NB4 (cell line): Measurements from ENCODE around the gene EFCAB6.

ENCODE experiments used
- POLR2A ChIP-seq: IDR thresholded peaks from 2 replicates; pipeline ENCODE4 v1.6.1; 2011; ENCODE audit warnings: mild to moderate bottlenecking; ENCODE audit not compliant: insufficient read length; ENCODE audit errors: extremely low read depth
- TF ChIP-seq, protein P1 (sequence below): IDR thresholded peaks from one replicate; pipeline ENCODE4 v1.5.1; 2012; ENCODE audit warnings: low read depth, low read length
- TF ChIP-seq, protein P2 (sequence below): IDR thresholded peaks from 2 replicates; pipeline ENCODE4 v1.6.1; 2011; ENCODE audit warnings: low read depth, low read length

DNA sequence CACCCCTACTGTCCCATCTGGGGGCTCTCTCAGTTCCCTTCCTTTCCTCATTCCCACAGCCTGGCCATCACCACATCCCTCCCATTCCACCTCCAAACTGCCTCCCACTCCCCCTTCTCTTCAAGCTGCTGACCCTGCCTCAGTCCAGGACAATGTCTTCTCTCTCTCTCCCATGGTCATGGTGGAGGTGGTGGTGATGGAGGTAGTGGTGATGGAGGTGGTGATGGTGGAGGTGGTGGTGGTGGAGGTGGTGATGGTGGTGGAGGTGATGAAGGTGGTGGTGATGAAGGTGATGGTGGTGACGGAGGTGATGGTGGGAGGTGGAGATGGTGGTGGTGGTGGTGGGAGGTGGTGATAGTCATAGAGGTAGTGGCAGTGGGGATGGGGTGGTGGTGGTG is 313.2 kb downstream of the EFCAB6 start:
- TF ChIP-seq, protein P1, sequence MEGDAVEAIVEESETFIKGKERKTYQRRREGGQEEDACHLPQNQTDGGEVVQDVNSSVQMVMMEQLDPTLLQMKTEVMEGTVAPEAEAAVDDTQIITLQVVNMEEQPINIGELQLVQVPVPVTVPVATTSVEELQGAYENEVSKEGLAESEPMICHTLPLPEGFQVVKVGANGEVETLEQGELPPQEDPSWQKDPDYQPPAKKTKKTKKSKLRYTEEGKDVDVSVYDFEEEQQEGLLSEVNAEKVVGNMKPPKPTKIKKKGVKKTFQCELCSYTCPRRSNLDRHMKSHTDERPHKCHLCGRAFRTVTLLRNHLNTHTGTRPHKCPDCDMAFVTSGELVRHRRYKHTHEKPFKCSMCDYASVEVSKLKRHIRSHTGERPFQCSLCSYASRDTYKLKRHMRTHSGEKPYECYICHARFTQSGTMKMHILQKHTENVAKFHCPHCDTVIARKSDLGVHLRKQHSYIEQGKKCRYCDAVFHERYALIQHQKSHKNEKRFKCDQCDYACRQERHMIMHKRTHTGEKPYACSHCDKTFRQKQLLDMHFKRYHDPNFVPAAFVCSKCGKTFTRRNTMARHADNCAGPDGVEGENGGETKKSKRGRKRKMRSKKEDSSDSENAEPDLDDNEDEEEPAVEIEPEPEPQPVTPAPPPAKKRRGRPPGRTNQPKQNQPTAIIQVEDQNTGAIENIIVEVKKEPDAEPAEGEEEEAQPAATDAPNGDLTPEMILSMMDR = no peak
- TF ChIP-seq POLR2A = no peak
- TF ChIP-seq, protein P2, sequence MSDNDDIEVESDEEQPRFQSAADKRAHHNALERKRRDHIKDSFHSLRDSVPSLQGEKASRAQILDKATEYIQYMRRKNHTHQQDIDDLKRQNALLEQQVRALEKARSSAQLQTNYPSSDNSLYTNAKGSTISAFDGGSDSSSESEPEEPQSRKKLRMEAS = no peak
